H1 (cell line): ENCODE data around the gene C16orf89.
A peak's percentile ranks its signal among the peaks of the same experiment; 100 is the strongest.

Experiments used
- CEBPB ChIP-seq: IDR thresholded peaks from 2 replicates; pipeline ENCODE4 v1.6.1; 2012; ENCODE audit warnings: low read depth, low read length
- NRF1 ChIP-seq: IDR thresholded peaks from 2 replicates; pipeline ENCODE4 v1.6.1; 2011; ENCODE audit warnings: mild to moderate bottlenecking, low read depth, low read length, improper control_type of control experiment
- POLR2A ChIP-seq, 2 experiments: IDR thresholded peaks; 1 replicate in 1 of 2; 2 replicates in 1 of 2; pipeline ENCODE4 v1.6.1; 2011; ENCODE audit warnings: low read depth in 2 of 2, low read length in 2 of 2, mild to moderate bottlenecking in 2 of 2; ENCODE audit errors: control extremely low read depth in 1 of 2
- POLR2AphosphoS5 ChIP-seq: IDR thresholded peaks from 2 replicates; pipeline ENCODE4 v1.6.1; 2011; ENCODE audit warnings: low read depth, low read length
- RXRA ChIP-seq: IDR thresholded peaks from 2 replicates; pipeline ENCODE4 v1.6.1; 2011; ENCODE audit warnings: low read depth, mild to moderate bottlenecking, low read length, moderate library complexity; ENCODE audit not compliant: insufficient read depth
- SIX5 ChIP-seq: IDR thresholded peaks from 2 replicates; pipeline ENCODE4 v1.6.1; 2011; ENCODE audit warnings: mild to moderate bottlenecking, low read depth, low read length
- TF ChIP-seq, protein P1 (sequence below), 3 experiments: IDR thresholded peaks; 1 replicate in 2 of 3; 2 replicates in 1 of 3; pipeline versions ENCODE4 v1.5.1 to v1.6.1; 2011; ENCODE audit warnings: low read length in 3 of 3, mild to moderate bottlenecking in 3 of 3, inconsistent platforms in 2 of 3, low read depth in 1 of 3, moderate library complexity in 1 of 3; ENCODE audit not compliant: insufficient read depth in 1 of 3; ENCODE audit errors: control extremely low read depth in 1 of 3

DNA sequence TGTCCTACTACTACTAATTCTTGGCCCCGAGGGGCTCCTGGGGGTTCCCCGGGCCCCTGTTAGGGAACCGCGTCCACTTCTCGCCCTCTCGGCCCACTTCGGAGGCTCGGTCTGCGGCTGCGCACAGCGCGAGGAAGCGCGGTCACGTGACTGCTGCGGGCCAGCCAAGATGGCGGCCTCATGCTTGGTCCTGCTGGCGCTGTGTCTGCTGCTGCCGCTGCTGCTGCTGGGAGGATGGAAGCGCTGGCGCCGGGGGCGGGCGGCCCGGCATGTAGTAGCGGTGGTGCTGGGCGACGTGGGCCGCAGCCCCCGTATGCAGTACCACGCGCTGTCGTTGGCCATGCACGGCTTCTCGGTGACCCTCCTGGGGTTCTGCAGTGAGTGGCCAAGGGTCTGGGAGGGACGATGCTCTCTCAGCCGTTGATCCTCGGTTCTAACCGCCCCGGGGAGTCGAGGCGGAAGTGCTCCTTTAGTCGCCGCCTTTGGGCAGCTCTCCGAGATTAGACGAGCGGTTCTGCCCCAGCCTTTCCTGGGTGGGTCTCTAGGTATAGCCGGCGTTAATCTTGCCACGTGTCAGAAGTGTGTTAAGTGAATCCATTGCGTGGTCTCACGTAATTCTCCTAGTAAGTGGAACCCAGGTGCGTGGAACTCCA, 6.1 kb upstream of the C16orf89 start, which contains the start of gene ALG1:
- TF ChIP-seq, protein P1, sequence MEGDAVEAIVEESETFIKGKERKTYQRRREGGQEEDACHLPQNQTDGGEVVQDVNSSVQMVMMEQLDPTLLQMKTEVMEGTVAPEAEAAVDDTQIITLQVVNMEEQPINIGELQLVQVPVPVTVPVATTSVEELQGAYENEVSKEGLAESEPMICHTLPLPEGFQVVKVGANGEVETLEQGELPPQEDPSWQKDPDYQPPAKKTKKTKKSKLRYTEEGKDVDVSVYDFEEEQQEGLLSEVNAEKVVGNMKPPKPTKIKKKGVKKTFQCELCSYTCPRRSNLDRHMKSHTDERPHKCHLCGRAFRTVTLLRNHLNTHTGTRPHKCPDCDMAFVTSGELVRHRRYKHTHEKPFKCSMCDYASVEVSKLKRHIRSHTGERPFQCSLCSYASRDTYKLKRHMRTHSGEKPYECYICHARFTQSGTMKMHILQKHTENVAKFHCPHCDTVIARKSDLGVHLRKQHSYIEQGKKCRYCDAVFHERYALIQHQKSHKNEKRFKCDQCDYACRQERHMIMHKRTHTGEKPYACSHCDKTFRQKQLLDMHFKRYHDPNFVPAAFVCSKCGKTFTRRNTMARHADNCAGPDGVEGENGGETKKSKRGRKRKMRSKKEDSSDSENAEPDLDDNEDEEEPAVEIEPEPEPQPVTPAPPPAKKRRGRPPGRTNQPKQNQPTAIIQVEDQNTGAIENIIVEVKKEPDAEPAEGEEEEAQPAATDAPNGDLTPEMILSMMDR (IDR thresholded peaks at IDR 0.05; ENCODE audit: control extremely low read depth in 1 of 3, insufficient read depth in 1 of 3, low read depth in 1 of 3, low read length in 3 of 3), result 0 out of 4 replicates have a peak, but pooled peaks of 1 of the 3 experiments have one; percentile 0
- TF ChIP-seq RXRA (no peak), POLR2A (IDR thresholded peaks at IDR 0.05; ENCODE audit: control extremely low read depth in 1 of 2, low read depth in 2 of 2, low read length in 2 of 2) (peak; percentile 95 to 96), SIX5 (no peak), NRF1 (peak; percentile 64), POLR2AphosphoS5 (peak; percentile 96), CEBPB (no peak)
